Ishikawa (cell line): ENCODE measurements around the gene KCNQ1OT1.

ENCODE experiments used
- CEBPB ChIP-seq: IDR thresholded peaks from 2 replicates; pipeline ENCODE4 v1.6.1; 2012
- CREB1 ChIP-seq: IDR thresholded peaks from 2 replicates; pipeline ENCODE4 v1.6.1; 2012; ENCODE audit warnings: low read depth
- EGR1 ChIP-seq: IDR thresholded peaks from 2 replicates; pipeline ENCODE4 v1.6.1; 2012
- EP300 ChIP-seq: IDR thresholded peaks from 2 replicates; pipeline ENCODE4 v1.6.1; 2012; ENCODE audit warnings: borderline replicate concordance
- FOXM1 ChIP-seq: IDR thresholded peaks from 2 replicates; pipeline ENCODE4 v1.6.1; 2012; ENCODE audit warnings: low read depth, borderline replicate concordance
- NFIC ChIP-seq: IDR thresholded peaks from 2 replicates; pipeline ENCODE4 v1.6.1; 2012
- RAD21 ChIP-seq: IDR thresholded peaks from 2 replicates; pipeline ENCODE4 v1.6.1; 2012; ENCODE audit warnings: low read depth
- TAF1 ChIP-seq: IDR thresholded peaks from 2 replicates; pipeline ENCODE4 v1.6.1; 2012; ENCODE audit warnings: low read depth, mild to moderate bottlenecking
- TCF12 ChIP-seq: IDR thresholded peaks from 2 replicates; pipeline ENCODE4 v1.6.1; 2012; ENCODE audit warnings: low read depth
- TEAD4 ChIP-seq: IDR thresholded peaks from 2 replicates; pipeline ENCODE4 v1.6.1; 2012
- YY1 ChIP-seq: IDR thresholded peaks from 2 replicates; pipeline ENCODE4 v1.6.1; 2012; ENCODE audit warnings: low read depth
- ZBTB7A ChIP-seq: IDR thresholded peaks from 2 replicates; pipeline ENCODE4 v1.6.1; 2012; ENCODE audit warnings: low read depth
- TF ChIP-seq, protein P1 (sequence below): IDR thresholded peaks from 2 replicates; pipeline ENCODE4 v1.6.1; 2012
- TF ChIP-seq, protein P2 (sequence below): IDR thresholded peaks from 2 replicates; pipeline ENCODE4 v1.6.1; 2012; ENCODE audit warnings: low read depth, mild to moderate bottlenecking
- TF ChIP-seq, protein P3 (sequence below): IDR thresholded peaks from 2 replicates; pipeline ENCODE4 v1.6.1; 2012

KCNQ1OT1 gene

DNA sequence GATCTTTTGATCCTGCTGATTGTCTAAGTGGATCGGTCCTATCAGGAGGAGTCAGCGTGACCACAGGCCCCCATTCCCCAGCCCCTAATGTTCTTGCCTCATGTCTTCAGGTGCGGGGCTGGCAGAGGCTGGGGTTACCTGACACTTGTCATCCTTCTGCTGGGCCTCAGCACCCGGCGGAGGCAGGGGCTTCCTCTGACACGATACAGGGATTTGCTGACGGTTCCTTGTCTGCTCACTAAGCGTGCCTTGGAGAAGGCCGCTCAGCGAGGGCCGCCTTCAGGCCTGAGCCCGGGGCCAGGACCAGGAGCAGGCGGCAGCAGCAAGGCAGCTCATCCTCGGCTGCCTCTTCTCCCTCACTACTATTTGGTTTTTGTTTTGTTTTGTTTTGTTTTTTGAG is 45.7 kb upstream of the KCNQ1OT1 start:
- TF ChIP-seq EGR1 = no peak
- TF ChIP-seq TCF12 = no peak
- TF ChIP-seq, protein P1, sequence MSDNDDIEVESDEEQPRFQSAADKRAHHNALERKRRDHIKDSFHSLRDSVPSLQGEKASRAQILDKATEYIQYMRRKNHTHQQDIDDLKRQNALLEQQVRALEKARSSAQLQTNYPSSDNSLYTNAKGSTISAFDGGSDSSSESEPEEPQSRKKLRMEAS = no peak
- TF ChIP-seq YY1 = no peak
- TF ChIP-seq ZBTB7A = no peak
- TF ChIP-seq, protein P2, sequence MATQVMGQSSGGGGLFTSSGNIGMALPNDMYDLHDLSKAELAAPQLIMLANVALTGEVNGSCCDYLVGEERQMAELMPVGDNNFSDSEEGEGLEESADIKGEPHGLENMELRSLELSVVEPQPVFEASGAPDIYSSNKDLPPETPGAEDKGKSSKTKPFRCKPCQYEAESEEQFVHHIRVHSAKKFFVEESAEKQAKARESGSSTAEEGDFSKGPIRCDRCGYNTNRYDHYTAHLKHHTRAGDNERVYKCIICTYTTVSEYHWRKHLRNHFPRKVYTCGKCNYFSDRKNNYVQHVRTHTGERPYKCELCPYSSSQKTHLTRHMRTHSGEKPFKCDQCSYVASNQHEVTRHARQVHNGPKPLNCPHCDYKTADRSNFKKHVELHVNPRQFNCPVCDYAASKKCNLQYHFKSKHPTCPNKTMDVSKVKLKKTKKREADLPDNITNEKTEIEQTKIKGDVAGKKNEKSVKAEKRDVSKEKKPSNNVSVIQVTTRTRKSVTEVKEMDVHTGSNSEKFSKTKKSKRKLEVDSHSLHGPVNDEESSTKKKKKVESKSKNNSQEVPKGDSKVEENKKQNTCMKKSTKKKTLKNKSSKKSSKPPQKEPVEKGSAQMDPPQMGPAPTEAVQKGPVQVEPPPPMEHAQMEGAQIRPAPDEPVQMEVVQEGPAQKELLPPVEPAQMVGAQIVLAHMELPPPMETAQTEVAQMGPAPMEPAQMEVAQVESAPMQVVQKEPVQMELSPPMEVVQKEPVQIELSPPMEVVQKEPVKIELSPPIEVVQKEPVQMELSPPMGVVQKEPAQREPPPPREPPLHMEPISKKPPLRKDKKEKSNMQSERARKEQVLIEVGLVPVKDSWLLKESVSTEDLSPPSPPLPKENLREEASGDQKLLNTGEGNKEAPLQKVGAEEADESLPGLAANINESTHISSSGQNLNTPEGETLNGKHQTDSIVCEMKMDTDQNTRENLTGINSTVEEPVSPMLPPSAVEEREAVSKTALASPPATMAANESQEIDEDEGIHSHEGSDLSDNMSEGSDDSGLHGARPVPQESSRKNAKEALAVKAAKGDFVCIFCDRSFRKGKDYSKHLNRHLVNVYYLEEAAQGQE = no peak
- TF ChIP-seq RAD21 = no peak
- no peak for TF ChIP-seq CEBPB
- no peak for TF ChIP-seq NFIC
- TF ChIP-seq EP300 = no peak
- no peak for TF ChIP-seq TEAD4
- no peak for TF ChIP-seq CREB1

DNA sequence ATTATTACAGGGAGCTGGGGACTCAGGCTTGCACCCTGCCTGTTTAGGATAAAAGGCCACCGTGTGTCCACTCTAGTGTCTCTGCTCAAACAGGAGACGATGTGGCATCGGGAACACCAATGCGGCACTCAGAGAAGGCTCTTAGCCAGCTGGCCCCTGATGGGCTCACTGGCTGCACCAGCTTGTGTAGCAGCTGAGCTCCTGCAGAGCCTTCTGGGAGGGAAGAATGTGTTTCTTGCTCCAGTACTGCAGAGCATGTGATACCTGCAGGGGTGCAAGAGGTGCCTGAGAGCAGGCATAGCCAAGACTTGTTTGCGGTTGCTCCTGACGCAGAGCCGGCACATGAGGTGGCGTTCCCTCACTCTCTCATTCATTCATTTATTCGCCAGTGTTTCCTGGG is 44.4 kb upstream of the KCNQ1OT1 start:
- TF ChIP-seq TAF1 (no peak), NFIC (no peak)
- TF ChIP-seq, protein P1 = no peak

DNA sequence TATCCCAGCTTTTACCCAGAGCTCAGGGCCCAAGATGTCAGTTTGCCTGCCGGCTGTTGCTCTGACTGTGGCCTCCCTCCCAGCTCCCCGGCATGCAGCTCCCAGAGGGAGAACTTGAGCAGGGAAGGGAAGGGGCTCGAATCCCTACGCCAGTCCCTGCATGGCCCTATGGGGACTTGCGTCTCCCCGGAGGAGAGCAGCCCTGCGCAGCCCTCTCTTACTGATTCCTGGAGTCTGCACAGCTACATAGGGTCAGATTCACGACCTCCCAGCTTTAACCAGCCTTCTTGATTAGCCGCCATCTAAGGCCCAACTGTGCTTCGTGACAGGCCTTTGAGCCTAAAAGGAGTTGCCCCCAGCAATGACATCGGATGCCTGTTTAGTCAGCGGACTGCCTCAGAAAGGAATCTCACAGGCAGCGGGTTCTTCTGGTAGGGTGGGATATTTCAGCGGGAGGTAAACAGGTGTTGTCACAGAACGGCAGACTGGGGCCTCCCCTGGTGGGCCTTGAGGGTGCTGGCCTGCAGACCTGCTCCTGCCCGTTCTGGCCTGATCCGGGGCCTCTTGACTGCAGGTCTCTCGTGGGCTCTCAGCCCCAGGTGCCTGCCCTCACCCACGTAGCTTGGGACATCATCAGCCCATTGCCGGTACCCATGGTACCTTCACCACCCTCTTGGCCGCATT is 43.8 kb upstream of the KCNQ1OT1 start:
- TF ChIP-seq, protein P2 = no peak
- TF ChIP-seq NFIC (no peak), TCF12 (no peak), ZBTB7A (no peak), YY1 (no peak), FOXM1 (no peak), CEBPB (no peak), RAD21 (no peak)
- TF ChIP-seq, protein P3, sequence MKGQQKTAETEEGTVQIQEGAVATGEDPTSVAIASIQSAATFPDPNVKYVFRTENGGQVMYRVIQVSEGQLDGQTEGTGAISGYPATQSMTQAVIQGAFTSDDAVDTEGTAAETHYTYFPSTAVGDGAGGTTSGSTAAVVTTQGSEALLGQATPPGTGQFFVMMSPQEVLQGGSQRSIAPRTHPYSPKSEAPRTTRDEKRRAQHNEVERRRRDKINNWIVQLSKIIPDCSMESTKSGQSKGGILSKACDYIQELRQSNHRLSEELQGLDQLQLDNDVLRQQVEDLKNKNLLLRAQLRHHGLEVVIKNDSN = no peak

DNA sequence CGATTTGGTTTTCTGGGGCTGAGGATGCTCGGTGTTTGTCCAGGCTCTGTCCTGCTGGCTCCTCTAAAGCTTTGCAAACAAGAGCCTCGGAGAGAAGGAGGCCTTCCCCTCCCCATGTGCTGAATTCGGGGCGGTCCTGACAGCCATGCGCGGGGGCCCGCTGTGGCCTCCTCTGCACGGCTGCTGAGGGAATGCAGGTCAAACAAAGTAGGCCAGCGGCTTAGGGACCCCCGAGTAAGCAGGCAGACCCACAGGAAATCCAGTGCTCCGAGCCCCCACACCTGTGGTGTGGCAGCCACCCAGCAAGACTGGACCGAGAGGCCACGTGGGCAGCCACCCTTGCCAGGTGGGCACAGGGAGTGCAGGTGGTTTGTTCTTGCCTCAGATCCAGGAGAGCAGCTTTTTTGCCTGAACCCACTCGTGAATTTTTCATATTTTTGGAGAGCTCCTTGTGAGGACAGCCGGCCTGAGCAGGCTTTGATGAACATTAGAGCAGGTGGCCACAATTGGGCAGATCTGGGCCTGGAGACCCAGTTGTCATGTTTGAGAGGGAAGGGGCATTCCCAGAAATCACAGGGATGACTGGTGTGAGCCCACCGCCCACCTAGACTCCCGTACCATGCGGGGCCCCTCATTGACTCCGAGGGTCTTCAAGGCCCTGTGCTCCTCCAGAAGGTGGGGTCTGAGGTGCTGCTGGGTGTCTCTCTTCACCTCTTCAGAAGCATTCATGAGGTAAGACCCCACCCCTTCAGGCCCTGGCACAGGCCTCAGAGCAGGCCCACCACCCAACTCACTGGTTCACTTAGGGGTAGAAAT is 43.0 kb upstream of the KCNQ1OT1 start:
- TF ChIP-seq EGR1 (no peak), TAF1 (no peak), FOXM1 (no peak), RAD21 (no peak), NFIC (no peak), TEAD4 (no peak), ZBTB7A (no peak), CEBPB (no peak), EP300 (no peak), CREB1 (no peak), TCF12 (no peak), YY1 (no peak)
- TF ChIP-seq, protein P2 = no peak
- TF ChIP-seq, protein P1 = no peak
- TF ChIP-seq, protein P3 = no peak
